Measurements from ENCODE around the gene CBY2.

Gene CBY2

DNA sequence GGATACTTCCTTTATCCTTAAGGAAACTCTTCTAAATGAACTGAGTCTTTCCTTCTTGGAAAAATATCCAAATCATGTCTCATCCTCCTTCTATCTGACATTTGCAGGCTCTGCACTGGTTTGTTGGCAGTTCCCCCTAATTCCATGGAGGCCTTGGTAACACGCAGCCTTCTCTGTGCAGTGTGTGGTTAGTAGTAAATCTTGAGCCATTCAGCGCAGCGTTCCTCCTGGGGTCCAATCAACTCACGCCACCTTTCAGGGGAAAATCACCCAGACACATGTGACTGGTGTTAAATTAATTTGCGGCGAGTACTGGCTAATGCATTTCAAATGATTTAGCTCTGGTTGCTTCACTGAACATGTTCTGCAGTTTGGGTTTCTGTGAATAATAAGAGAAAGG lies 21.0 kb upstream of the CBY2 start:
- Histone ChIP-seq H3K36me3 (no peaks in the 10 kb centered on the region), H3K9me3 (no peaks in the 10 kb centered on the region), H3K4me3 (ENCODE audit: low read depth in 1 of 2, low read length in 1 of 2) (no peak overlapping the region), H3K27me3 (no peaks in the 10 kb centered on the region), H3K27ac (no peak overlapping the region), H3K4me1 (ENCODE audit: control insufficient read depth in 1 of 2, insufficient read depth in 1 of 2, low read depth in 1 of 2, low read length in 1 of 2) (no peaks in the 10 kb centered on the region)
- TF ChIP-seq, protein P1, sequence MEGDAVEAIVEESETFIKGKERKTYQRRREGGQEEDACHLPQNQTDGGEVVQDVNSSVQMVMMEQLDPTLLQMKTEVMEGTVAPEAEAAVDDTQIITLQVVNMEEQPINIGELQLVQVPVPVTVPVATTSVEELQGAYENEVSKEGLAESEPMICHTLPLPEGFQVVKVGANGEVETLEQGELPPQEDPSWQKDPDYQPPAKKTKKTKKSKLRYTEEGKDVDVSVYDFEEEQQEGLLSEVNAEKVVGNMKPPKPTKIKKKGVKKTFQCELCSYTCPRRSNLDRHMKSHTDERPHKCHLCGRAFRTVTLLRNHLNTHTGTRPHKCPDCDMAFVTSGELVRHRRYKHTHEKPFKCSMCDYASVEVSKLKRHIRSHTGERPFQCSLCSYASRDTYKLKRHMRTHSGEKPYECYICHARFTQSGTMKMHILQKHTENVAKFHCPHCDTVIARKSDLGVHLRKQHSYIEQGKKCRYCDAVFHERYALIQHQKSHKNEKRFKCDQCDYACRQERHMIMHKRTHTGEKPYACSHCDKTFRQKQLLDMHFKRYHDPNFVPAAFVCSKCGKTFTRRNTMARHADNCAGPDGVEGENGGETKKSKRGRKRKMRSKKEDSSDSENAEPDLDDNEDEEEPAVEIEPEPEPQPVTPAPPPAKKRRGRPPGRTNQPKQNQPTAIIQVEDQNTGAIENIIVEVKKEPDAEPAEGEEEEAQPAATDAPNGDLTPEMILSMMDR (IDR thresholded peaks at IDR 0.05), result no peak

DNA sequence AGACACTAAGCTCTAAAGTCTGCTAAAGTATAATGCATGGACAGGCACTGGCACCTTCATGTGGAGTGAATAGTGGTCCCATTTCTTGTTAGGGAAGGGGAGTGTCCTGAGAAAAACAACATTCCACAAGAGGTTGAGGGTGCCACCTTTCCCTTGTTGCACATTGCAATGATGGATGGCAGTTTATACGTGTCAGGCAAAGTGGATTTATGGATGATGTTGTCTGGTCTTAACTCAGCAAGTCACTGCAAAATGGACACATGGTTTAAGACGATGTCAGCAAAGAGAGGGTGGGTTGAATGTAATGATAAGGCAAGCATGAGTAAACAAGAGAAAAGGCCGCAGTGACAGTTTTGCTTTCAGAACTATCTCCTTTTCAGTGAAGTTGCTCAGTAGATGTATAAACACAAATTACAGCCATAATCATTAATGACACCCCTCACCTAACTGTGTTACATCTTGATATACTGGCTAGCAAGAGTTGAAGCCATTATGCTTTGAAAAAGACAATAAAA lies 19.6 kb upstream of the CBY2 start:
- Histone ChIP-seq H3K9me3 (no peaks in the 10 kb centered on the region), H3K4me3 (ENCODE audit: low read depth in 1 of 2, low read length in 1 of 2) (no peak overlapping the region), H3K27ac (no peak overlapping the region), H3K36me3 (no peaks in the 10 kb centered on the region), H3K4me1 (ENCODE audit: control insufficient read depth in 1 of 2, insufficient read depth in 1 of 2, low read depth in 1 of 2, low read length in 1 of 2) (no peaks in the 10 kb centered on the region), H3K27me3 (no peaks in the 10 kb centered on the region)
- TF ChIP-seq, protein P1 (IDR thresholded peaks at IDR 0.05), result no peak

DNA sequence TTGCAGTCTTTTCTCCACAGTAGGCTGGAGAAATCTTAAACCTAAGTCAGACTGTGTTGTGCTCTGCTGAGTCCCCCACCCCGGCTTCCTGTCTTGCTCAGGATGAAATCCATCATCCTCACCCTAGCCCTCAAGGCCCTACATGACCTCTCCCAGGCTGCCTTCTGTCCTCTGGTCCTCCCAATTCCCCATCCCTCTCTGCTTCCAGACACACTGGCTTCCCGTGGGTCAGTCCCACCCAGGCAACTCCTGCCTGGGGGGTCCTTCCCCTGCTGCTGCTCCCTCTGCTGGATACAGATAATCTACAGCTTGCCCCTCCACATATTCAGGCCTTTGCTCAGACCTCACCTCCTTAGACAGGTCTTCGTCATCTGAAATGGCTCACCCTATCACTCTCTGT lies 18.4 kb upstream of the CBY2 start:
- no peak overlapping the region for H3K4me3 ChIP-seq (ENCODE audit: low read depth in 1 of 2, low read length in 1 of 2)
- H3K9me3 ChIP-seq, result no peaks in the 10 kb centered on the region
- TF ChIP-seq, protein P1 (IDR thresholded peaks at IDR 0.05), result no peak
- H3K27ac ChIP-seq, result no peak overlapping the region
- no peaks in the 10 kb centered on the region for H3K36me3 ChIP-seq
- H3K27me3 ChIP-seq, result peaks cover 4% of the 10 kb centered on the region
- no peaks in the 10 kb centered on the region for H3K4me1 ChIP-seq (ENCODE audit: control insufficient read depth in 1 of 2, insufficient read depth in 1 of 2, low read depth in 1 of 2, low read length in 1 of 2)

DNA sequence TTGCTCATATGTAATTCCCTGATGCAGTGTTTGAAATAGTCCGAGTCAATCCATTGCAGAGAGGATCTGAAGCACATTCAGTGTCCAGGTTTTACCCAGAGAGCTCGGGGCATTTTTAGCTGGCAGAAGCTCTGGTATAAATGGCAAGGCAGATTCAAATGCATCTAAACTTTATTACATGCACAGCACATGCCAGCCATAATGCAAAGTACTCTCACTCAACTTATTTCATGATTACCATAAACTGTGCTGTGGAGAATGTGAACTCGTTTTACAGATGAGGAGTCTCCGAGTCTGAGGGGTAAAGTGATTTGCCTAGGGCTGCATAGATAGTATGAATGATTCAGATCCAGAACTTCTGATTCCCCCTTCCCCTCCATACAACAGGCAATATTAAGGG lies 13.5 kb upstream of the CBY2 start:
- H3K4me1 ChIP-seq (ENCODE audit: control insufficient read depth in 1 of 2, insufficient read depth in 1 of 2, low read depth in 1 of 2, low read length in 1 of 2), result no peaks in the 10 kb centered on the region
- H3K4me3 ChIP-seq (ENCODE audit: low read depth in 1 of 2, low read length in 1 of 2), result no peak overlapping the region
- peaks cover 4% of the 10 kb centered on the region for H3K27me3 ChIP-seq
- no peaks in the 10 kb centered on the region for H3K9me3 ChIP-seq
- TF ChIP-seq, protein P1 (IDR thresholded peaks at IDR 0.05), result no peak
- H3K36me3 ChIP-seq, result no peaks in the 10 kb centered on the region
- no peak overlapping the region for H3K27ac ChIP-seq

DNA sequence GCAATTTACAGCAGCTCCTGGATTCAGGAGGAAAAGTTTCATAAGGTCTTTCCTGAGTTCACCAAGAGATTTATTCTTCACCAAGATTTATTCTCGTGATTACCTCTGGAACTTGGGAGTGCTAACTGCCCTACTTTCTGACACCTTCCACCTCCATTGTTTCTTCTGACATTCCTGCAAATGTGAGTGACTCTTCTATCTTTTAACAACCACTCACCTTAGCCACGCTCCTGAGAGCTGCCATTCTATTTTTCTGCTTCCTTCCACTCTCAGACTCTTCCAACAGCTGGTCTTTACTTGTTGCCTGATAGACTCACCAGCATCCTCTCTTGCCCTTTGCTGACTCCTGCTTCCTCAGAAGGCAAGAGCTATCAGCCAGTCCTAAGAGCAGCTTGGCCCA lies 11.5 kb upstream of the CBY2 start:
- TF ChIP-seq, protein P1 (IDR thresholded peaks at IDR 0.05), result no peak

DNA sequence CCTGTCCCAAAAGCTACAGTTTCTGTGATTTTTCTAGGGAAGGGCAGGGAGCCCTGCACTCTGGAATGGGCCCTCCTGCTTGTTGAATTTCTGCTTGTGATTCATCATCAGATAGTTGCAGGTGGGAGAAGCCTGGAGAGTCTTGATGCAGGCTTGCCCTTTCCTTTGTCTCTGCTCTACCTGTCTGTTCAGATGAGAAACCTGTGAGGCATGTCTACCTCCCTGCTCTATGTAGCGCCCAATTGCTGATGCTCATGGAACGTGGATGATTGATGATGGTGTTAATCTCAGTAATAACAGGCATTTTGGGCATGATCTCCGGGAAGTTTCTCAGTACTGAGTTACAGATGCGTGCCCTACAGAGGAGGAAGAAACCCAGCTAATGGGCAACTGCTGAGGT lies 10.9 kb upstream of the CBY2 start:
- TF ChIP-seq, protein P1 (IDR thresholded peaks at IDR 0.05), result no peak
- no peaks in the 10 kb centered on the region for H3K36me3 ChIP-seq
- H3K27ac ChIP-seq, result no peak overlapping the region
- H3K27me3 ChIP-seq, result peaks cover 4% of the 10 kb centered on the region
- H3K9me3 ChIP-seq, result no peaks in the 10 kb centered on the region
- no peak overlapping the region for H3K4me3 ChIP-seq (ENCODE audit: low read depth in 1 of 2, low read length in 1 of 2)
- peaks cover 0 to 3% of the 10 kb centered on the region in 2 experiments for H3K4me1 ChIP-seq (ENCODE audit: control insufficient read depth in 1 of 2, insufficient read depth in 1 of 2, low read depth in 1 of 2, low read length in 1 of 2)

More for the DNA sequence above, 11.5 kb upstream of the CBY2 start:
- Histone ChIP-seq H3K4me3 (ENCODE audit: low read depth in 1 of 2, low read length in 1 of 2) (no peak overlapping the region), H3K27ac (no peak overlapping the region), H3K9me3 (no peaks in the 10 kb centered on the region), H3K4me1 (ENCODE audit: control insufficient read depth in 1 of 2, insufficient read depth in 1 of 2, low read depth in 1 of 2, low read length in 1 of 2) (peaks cover 0 to 3% of the 10 kb centered on the region in 2 experiments), H3K27me3 (peaks cover 4% of the 10 kb centered on the region), H3K36me3 (no peaks in the 10 kb centered on the region)
